GM18505 (cell line): ENCODE data around the gene MEF2C.

Experiments
- ATAC-seq: cut with Tn5 transposase; IDR thresholded peaks from one replicate; pipeline ENCODE4 v1.9.1; 2021; ENCODE audit not compliant: unreplicated experiment
- POLR2A ChIP-seq: IDR thresholded peaks from 4 replicates; pipeline ENCODE4 v1.6.1; 2011; ENCODE audit warnings: borderline replicate concordance; ENCODE audit not compliant: insufficient read depth, insufficient read length; ENCODE audit errors: extremely low read depth

Gene MEF2C

DNA sequence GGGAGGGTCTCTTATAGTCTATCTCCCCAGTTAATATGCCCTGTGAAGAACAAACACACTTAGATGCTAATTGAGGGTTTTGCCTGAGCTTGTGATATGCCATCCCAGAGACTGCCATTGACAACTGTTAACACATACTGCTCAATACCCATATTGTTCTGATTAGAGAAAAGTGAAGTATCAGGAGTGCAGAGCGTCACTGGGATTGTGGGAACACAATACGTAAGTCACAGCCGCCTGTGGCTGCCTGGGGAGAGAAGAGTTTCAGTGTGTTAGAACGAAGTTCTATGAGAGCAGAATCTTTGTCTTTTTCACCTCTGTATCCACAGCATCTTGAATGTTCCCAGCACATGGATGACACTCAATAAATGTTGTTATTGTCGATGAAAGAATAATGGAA is 110.2 kb downstream of the MEF2C start:
- TF ChIP-seq POLR2A = no peak
- ATAC-seq = no peak

DNA sequence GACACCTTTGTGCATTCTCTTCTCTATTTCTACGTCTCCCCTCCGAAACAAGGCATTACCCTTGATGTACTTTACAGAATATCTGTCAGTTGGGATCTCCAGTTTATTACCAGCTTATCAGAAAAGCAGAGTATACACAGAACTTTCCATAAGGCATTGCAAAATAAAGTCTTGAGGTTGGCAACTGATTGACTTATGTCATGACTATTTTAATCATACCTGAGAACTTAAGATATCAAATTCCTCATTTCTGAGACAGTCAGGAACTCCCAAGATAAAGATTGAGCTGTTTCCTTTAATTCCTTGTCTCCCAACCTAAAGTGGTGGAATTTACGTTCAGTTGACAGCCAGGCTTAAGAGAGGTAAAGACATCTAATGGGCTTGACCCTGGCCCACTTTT is 110.9 kb downstream of the MEF2C start:
- no peak for TF ChIP-seq POLR2A
- no peak for ATAC-seq

DNA sequence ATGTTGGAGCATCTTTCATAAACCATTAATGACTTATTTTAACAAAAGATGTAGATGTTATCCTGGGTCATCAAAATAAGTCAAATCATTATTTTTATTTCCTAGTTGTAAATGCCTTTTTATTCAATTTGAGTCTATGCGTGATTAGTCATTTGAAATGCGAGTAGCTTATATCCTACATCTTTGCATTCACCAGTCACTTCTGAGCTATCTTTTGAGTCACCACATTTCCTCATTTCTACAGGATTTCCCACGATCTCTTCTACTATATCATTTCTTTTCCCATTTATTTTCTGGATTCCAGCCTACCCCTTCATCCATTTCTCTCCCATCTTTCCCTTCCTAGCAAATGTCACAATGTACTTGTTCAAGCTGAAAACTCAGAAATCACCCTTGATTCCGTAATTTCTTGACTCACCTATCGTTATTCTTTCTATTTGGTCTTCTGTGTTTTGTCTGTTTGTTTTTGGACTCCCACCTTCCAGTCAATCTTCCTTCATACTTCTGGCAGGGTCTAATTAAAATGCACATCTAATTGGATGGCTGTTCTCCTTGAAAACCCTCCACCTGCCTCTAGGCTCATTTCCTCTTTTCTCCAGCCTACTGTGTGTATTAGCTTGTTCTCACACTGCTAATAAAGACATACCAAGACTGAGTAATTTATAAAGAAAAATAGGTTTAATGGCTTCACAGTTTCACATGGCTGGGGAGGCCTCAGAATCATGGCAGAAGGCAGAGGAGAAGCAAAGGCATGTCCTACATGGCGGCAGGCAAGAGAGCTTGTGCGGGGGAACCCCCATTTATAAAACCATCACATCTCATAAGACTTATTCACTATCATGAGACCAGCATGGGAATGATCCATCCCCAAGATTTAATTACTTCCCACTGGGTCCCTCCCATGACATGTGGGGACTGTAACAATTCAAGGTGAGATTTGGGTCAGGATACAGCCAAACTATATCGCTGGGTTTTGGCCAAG is 112.4 kb downstream of the MEF2C start:
- ATAC-seq = no peak
- TF ChIP-seq POLR2A = no peak

DNA sequence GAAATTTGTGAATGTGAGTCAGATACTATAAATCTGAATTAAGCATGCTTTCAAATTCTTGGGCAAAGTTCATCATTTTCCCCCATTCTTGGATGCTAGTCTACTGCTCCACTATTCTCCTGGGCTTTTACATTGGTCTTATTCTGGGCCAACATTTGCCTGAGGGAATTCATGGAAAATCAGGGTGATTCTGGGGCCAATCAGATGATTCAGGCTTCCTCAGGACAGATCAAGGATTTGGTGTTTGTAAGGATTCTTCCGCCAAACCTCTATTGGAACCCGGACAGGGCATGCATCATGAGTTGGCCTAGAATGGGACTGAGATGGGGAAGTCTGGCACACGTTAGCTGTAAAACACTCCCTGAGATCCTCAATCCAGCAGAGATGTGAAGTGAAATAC is 113.8 kb downstream of the MEF2C start:
- TF ChIP-seq POLR2A = no peak
- ATAC-seq = no peak

DNA sequence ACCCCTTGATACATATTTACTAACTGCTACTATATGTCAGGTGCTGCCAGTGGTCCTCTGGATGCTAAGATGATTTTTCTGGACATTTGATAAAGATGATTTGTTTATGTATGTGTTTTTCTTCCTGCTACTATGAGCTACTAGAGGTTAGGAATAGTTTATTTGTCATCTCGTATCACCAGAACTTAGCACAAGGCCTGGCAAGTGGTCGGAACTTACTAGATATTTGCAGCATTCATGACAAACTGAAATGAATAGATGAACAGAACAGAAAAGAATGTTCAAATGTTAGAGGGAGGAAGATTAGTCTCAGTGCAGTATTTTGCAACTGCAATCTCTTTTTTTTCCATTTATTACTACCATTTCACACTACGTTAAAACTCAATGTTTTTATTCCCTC is 114.6 kb downstream of the MEF2C start:
- ATAC-seq = no peak
- no peak for TF ChIP-seq POLR2A

DNA sequence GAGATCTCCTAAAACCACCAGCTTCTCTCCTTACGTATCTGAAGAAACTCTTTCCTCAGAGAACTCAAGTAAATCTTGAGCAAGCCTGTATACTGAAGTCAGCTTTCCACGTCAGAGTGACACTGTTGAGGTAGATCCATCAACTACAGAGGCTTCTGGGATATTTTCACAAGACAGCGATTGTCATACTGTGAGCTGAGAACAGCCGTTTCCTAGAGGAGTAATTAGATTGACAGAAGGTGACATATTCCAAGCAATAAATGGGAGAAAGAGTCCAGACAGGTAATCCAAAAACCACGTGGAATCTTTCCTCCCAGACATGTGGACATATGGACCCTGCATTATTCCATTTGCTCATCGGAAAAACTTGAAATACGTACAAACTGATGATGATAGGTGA is 117.2 kb downstream of the MEF2C start:
- ATAC-seq = no peak
- TF ChIP-seq POLR2A = no peak

DNA sequence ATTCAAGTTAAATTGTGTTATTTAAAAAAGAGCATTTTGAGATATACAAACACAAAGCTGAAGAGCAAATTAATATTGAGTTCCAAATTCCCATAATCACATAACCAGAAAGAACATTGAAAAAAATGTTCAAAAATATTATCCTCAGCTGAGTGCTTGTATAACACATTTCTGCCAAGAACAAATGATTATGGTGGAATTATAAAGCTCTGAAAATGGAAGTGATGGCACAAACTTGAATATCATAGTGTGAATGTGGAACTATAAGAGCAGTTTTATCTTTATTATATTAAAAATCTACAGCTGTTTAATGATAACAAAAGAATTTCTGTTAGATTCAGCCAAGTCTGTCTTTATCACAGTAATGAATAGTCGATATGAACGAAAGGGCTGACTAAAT is 117.8 kb downstream of the MEF2C start:
- ATAC-seq = no peak
- TF ChIP-seq POLR2A = no peak

DNA sequence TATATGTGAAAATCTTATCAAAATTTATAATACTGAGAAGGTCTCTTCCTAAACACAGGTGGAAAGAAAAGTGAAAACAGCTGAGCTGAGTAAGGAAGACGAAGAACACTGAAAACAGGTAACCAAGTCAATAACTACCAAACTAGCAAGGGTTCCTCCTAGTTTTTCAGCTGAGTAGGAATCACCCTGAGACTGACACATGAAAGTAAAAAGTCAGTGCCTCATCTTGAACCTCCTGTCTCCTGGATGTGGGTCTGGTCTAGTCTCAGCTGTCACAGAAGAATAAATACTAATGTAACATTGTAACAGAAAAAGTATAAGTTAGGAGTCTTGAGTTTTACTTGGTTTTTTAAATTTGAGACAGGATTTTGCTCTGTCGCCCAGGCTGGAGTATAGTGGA is 121.0 kb downstream of the MEF2C start:
- no peak for ATAC-seq

DNA sequence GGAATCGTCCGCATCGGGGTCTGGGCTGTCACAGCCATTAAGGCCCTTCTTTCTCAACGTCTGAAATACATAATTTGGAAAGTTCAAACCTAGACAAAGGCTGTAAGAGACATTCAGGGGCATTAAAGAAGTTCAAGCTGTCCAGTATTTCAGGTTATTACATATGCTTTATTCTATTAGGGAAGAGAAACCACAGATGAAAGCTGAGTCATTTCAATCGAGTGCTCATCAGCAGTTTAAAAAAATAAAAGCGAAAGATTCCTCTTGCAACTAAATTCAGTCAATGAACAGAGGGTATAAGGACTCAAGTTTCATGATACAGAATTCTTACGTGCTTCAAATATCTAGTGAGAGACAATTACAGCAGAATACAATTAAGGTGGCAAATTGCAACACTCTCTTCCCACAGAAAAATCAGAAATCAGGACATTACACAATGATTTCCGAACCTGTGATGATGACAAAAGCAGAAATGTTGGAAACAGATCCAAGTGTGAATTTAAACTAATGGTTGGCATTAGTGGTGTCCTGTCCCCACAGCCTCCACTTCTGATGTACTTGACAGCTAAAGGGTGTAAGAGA is 121.6 kb downstream of the MEF2C start:
- no peak for TF ChIP-seq POLR2A
- ATAC-seq = no peak

More for the DNA sequence above, 121.0 kb downstream of the MEF2C start:
- TF ChIP-seq POLR2A = no peak

DNA sequence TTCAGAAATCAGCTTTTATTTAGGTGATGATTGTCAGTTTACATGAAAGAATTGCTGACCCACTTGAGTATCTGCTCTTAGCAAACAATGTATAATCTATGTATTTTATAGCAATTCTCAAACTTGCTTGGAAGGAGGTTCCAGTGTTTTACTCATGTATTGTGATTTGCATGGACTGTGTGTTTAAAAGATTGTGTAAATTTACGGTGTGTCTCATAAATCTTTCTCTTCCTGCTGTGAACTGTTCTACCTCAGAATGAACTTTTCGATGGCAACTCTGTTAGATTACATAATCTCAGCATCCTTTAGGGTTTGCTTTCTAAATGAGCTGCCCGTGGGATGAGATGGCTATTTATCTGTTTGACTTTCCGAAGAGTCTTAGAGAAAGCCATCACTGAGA is 122.5 kb downstream of the MEF2C start:
- TF ChIP-seq POLR2A = no peak
- ATAC-seq = no peak

DNA sequence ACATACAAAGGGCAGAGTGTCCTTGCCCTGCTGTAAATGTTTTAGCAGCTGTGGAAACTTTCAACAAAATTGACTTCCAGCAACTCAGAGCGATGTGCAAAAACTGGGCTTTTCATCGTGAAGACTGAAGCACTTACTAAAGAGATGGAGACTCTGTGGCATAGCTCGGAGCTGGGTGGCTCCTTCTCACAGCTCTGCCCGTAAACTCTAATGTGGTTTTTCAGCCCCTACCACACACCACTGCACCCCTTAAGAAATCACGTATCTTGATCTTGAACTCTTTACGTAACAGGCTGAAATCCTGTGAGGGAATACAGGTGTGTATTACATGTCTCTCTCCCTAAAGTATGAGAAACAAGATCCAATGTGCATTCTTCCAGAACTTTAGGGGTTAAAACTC is 124.4 kb downstream of the MEF2C start:
- ATAC-seq = no peak

DNA sequence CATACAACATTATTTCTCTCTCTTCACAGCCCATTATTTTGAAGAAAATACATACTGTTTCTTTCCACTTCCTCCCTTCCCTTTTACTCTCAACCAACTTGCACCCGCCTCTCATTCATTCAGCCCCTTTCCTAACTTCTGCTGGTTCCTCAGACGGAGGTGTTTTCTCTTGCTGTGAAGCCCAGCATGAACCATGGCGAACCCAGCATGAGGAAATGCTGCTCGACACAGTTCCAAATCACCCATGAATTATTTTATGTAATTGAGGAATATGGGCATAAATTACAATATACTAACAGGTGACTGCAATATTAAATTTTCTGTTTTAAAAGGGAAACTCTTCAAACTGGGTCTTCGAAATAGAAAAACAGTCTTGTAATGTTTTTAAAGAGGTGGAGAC is 124.8 kb downstream of the MEF2C start:
- no peak for ATAC-seq
- no peak for TF ChIP-seq POLR2A

More for the DNA sequence above, 124.4 kb downstream of the MEF2C start:
- no peak for TF ChIP-seq POLR2A

DNA sequence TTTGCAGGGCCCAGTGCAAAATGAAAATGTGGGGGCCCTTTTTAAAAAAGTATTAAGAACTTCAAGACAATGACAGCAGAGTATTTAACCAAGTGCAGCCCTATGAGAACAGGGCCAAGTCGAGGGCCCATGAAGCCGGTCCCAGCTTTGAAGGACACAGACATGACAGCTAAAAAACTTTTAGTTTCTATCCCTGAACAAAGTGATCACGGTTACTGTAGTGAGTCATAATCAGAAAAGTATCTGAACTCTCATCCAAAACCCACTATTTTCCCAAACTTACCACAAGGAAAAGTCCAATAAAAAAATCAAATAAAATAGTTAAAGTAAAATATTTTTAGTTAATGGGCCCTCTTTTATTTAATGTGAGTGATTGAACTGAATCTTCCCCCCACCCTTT is 126.0 kb downstream of the MEF2C start:
- ATAC-seq = no peak

DNA sequence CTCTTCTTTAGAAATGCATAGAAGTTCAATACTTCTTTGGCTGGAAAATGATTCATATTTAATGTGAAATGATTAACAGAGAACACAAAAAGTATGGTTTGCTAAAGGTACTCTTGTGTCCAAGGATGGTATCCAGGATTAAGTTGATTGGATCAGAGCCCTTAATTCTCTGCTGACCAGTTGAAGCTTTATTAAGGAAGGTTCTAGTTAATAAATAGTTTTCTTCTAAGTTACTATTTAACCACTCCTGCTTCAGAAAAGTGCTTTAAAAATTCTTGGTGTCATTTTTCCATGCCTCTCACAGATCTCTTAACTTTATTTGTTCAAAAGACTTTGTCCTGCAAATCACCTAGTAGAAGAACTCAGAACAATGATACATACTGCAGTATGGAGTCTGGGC is 134.3 kb downstream of the MEF2C start:
- TF ChIP-seq POLR2A = no peak
- ATAC-seq = no peak

More for the DNA sequence above, 126.0 kb downstream of the MEF2C start:
- no peak for TF ChIP-seq POLR2A
